ENCODE measurements around the gene GABRR3.

The GABRR3 gene

DNA sequence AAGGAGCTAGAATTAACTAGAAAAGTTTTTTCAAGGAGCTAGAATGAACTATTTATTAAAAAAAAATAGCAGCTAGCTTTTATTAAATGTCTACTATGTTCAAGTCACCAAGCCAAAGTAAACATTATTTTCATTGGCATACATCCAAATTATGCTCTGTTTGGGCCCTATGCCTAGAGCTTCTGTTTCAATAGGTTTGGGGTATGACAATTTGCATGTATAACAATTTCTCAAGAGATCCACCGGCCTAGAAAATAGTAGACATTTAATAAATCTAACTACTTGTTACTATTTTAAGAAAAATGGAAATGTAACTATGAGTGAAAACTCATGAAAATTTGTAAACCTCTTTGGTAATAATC lies 8.0 kb downstream of the GABRR3 start:
- H3K4me1 Mint-ChIP-seq: peaks cover 9% of the 10 kb centered on the region
- H3K4me3 Mint-ChIP-seq: no peak overlapping the region
- no peaks in the 10 kb centered on the region for H3K36me3 Mint-ChIP-seq (ENCODE audit: low read depth)
- H3K9me3 Mint-ChIP-seq: no peaks in the 10 kb centered on the region
- peaks cover 19% of the 10 kb centered on the region for H3K27me3 Mint-ChIP-seq (ENCODE audit: low read depth)
- no peak overlapping the region for H3K27ac Mint-ChIP-seq
- TF ChIP-seq, protein P1, sequence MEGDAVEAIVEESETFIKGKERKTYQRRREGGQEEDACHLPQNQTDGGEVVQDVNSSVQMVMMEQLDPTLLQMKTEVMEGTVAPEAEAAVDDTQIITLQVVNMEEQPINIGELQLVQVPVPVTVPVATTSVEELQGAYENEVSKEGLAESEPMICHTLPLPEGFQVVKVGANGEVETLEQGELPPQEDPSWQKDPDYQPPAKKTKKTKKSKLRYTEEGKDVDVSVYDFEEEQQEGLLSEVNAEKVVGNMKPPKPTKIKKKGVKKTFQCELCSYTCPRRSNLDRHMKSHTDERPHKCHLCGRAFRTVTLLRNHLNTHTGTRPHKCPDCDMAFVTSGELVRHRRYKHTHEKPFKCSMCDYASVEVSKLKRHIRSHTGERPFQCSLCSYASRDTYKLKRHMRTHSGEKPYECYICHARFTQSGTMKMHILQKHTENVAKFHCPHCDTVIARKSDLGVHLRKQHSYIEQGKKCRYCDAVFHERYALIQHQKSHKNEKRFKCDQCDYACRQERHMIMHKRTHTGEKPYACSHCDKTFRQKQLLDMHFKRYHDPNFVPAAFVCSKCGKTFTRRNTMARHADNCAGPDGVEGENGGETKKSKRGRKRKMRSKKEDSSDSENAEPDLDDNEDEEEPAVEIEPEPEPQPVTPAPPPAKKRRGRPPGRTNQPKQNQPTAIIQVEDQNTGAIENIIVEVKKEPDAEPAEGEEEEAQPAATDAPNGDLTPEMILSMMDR (IDR thresholded peaks at IDR 0.05; ENCODE audit: unreplicated experiment in 3 of 3): no peak

DNA sequence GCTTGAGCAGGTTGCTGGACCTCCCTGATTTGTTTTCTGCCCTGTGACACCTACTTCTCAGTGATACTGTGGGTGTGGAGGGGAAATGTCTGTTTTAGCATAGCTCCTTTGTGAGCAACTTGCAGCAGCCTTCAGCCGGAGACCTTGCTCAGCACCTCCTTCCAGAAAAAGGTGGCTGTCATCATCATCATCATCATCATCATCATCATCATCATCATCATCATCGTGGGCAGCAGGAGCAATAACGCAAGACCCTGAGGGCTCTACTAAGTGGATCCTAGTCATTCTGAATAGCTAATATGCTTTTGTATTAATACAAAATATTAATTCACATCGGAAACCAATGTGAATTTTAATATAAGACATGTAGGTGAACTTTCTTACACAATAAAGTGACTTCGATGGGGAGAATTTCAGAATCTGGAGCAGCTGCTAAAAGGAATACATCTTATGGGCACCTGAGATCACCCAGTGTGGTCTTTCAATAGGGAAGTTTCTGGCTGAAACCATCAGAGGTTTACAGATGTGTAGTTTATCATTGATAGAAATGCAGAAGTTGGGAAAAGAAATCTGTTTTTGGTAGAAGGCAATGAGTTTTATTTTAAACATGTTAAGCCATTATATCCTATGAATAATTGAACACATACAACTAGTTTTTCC lies 8.6 kb downstream of the GABRR3 start:
- Mint-ChIP-seq H3K9me3 (no peaks in the 10 kb centered on the region), H3K4me3 (no peak overlapping the region), H3K36me3 (ENCODE audit: low read depth) (no peaks in the 10 kb centered on the region), H3K27me3 (ENCODE audit: low read depth) (peaks cover 19% of the 10 kb centered on the region), H3K27ac (no peak overlapping the region), H3K4me1 (peaks cover 13% of the 10 kb centered on the region)
- TF ChIP-seq, protein P1 (IDR thresholded peaks at IDR 0.05; ENCODE audit: unreplicated experiment in 3 of 3): no peak

DNA sequence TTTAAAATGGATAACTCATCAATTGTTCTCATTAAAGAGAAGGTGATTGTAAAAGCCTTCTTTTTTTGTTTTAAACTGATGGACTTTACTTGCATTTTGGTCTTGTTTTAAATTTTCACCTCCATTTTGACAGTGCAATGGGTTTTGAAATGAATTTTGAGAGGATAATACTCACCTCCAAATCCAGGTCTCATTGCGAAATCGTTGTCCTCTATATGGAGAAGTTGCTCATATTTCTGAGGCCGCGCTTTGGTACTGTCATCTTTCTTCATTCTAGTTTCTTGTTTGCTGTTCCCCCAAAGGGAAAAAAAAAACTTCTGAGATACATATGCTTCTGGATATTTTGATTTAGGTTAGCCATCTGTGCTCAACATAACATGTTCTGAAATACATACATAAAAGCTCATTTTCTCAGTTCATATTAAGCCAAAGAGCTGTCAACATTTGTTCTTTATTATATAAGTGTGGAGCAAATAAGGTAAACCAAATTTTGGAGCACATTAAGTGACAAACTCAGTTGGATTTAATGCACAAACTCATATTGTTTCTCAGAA lies 9.6 kb downstream of the GABRR3 start:
- no peaks in the 10 kb centered on the region for H3K9me3 Mint-ChIP-seq
- TF ChIP-seq, protein P1 (IDR thresholded peaks at IDR 0.05; ENCODE audit: unreplicated experiment in 3 of 3): no peak
- H3K27ac Mint-ChIP-seq: no peak overlapping the region
- H3K36me3 Mint-ChIP-seq (ENCODE audit: low read depth): no peaks in the 10 kb centered on the region
- no peak overlapping the region for H3K4me3 Mint-ChIP-seq
- H3K4me1 Mint-ChIP-seq: peaks cover 13% of the 10 kb centered on the region
- peaks cover 19% of the 10 kb centered on the region for H3K27me3 Mint-ChIP-seq (ENCODE audit: low read depth)

DNA sequence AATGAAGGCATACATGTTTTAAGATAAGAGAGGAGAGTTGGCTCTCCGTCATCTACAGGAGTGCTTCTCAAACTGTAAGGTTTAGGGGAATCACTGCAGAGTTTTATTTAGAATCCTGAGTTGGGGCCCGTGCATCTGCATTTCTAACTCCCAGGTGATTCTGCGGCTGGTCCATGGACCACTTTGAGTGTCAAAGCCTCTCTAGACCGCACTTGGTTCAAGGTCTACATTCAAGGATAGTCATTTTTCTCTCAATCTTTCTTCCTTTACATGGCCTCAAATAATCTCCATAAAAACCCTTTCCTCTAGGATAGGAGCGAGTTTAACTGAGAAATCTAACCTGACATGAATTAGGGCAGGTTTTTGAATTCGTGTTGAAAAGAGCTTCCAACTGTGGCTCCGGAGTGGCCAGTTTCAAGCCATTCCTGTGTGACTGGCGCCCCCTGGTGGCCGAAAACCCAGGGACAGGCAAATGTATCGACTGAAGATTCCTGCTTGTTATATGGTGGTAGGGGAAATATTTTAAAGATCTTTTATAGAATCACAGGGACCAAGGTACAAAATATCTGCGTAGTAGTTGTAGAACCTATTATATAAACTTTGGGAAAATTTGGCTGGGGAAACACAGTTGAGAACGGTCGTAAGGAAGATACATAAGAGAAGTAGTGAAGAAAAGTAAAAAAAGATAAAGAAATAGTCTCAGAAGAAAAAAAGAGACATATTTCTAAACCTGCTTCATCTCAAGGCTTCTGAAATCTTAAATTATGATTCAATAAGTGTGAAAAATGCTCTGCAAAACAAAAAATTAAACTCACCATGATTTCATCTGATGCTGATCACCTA lies 11.9 kb downstream of the GABRR3 start:
- Mint-ChIP-seq H3K27ac (peak overlapping the region in 2 of 3 experiments; percentile 1 to 24), H3K4me1 (peaks cover 13% of the 10 kb centered on the region), H3K27me3 (ENCODE audit: low read depth) (peaks cover 15% of the 10 kb centered on the region), H3K36me3 (ENCODE audit: low read depth) (no peaks in the 10 kb centered on the region), H3K9me3 (no peaks in the 10 kb centered on the region), H3K4me3 (peak overlapping the region in 2 of 3 experiments; percentile 0 to 16)
- TF ChIP-seq, protein P1 (IDR thresholded peaks at IDR 0.05; ENCODE audit: unreplicated experiment in 3 of 3): peak; percentile 96 to 98 (median 97)

DNA sequence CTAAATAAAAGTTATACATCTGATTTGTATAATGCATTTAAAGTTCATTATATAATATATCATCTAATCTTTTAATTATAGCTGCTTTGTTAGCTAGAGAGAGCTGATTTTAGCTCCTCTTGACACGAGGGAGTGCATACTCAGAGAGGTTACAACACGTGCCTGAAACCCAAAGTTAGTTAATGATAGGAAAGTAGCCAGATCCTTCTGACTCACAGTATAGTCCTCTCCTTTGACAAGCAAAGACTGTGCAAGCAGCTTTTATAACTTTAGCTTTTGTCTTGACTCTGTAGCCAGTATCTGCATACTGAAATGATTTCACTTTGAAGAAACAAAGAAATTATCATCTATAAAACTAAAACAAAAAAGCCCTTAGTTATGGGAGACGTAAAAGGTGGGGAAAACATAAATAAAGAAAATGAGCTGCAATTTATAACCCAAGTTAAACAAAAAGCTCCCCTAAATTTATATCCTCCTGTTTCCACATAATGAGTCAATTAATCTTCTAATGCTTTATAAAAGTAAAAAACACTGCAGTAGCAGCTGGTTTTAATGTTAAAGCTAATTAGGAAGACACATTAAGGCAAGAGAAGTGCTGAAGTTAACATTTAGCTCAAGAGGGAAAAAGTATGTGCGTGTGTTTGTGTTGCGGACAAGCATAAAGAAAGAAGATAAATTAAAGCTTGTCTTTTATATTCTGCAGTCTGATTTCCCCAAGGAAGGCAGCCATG lies 13.1 kb downstream of the GABRR3 start:
- H3K9me3 Mint-ChIP-seq: no peaks in the 10 kb centered on the region
- no peak overlapping the region for H3K4me3 Mint-ChIP-seq
- TF ChIP-seq, protein P1 (IDR thresholded peaks at IDR 0.05; ENCODE audit: unreplicated experiment in 3 of 3): no peak
- no peaks in the 10 kb centered on the region for H3K36me3 Mint-ChIP-seq (ENCODE audit: low read depth)
- peaks cover 15% of the 10 kb centered on the region for H3K27me3 Mint-ChIP-seq (ENCODE audit: low read depth)
- H3K4me1 Mint-ChIP-seq: peaks cover 13% of the 10 kb centered on the region
- H3K27ac Mint-ChIP-seq: peak overlapping the region in 2 of 3 experiments; percentile 23 to 59

Data from nephron (organoid).